GM18499 (cell line): ENCODE results near the gene ZNF658.
A peak's percentile ranks its signal among the peaks of the same experiment; 100 is the strongest.
"Not testable (repeated sequence)": the region's sequence is repeated elsewhere in the genome, so short reads cannot be mapped to it uniquely, and the experiment has no call there.

Source experiments
- ATAC-seq: cut with Tn5 transposase; IDR thresholded peaks from one replicate; pipeline ENCODE4 v1.9.1; 2021; ENCODE audit warnings: moderate number of reproducible peaks; ENCODE audit not compliant: insufficient read depth, unreplicated experiment

Gene ZNF658

DNA sequence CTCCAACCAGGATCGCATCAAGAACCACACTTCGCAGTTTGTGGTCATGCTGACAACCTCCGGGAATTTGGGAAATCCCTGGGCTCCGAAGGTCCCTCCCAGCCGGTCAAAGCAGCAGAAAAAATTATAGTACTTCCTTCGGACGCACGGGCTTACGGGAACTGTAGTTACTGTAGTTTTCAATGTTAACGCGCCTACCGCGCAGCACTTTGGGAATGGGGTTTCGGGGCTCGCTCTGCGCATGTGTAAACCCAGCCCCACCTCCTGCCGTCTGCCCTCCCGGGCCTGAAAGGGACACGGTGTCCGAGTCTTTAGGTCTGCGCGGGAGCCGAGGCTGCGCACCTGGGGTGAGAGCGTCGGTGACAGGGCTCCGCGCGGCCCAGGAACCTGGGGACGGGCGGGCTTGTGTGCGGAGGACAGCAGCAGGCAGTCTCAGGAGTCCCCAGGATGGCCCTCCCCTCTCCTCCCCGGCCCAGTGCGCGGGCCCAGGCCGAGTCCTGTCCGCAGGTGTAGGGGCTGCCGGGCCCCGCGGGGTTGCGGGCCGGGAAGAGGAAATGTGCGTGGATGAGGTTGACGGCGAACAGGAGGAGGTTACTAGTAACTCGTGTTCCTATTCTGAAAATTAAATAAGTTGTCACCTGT lies at the start of gene ZNF658:
Gene ZNF658 (plus strand): TSS at position 236 of the 642 bp plus-strand sequence. CDS start 2,837 bp downstream, outside the sequence.
- peak; percentile 91 for ATAC-seq

DNA sequence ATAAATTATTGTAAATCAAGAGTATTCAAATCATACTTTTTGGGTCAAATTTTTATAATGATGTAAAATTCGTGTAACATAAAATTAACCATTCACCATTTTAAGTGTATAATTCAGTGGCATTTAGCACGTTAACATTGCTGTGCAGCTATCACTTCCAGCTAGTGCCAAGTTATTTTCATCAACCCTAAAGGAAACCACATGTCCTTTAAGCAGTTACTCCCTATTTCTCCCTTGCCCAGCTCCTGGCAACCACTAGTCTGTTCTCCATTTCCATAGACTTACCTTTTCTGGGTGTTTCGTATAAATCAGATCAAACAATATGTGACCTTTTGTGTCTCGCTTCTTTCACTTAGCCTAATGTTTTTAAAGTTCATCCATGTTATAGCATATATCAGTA lies 38.8 kb upstream of the ZNF658 start:
- not testable (repeated sequence) for ATAC-seq

DNA sequence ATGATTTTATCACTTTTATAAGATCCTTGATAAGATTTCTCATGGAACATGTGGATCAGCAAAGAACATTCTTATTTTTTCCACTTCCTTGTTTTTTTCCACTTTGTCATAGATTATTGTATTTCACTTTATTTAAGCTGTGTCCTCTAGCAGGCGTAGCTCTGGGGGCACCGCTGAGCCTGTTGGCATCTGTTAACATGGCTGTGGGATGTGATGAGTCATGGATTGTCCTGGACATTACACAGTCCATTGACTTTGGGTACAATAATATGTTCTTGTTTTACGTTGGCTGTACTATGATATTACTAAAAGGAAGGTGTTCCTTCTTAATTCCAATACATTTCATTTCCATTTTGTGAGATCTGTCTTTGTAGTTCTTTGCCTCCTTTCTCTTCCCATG lies 31.9 kb upstream of the ZNF658 start:
- not testable (repeated sequence) for ATAC-seq

GRCh38 chr9:66880605-66881004 lies 19.9 kb upstream of the ZNF658 start:
- ATAC-seq = not testable (repeated sequence)

DNA sequence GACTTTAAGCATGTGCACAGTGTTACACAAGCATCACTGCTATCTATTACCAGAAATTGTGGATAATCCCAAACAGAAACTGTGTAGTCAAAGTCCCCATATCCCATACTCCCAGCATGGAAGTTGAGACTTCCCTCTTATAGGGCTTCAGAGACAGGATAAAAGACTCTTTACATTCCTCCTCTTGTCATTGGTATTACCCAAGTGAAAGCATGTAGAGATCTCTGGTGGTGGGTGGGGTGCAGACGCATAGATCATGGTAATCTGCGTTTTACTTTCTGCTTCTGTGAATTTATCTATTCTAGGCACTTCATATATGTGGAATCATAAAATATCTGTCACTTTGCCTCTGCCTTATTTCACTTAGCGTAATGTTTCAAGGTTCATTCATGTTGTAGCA lies 18.7 kb upstream of the ZNF658 start:
- ATAC-seq = not testable (repeated sequence)

GRCh38 chr9:66890334-66890733 lies 10.2 kb upstream of the ZNF658 start:
- not testable (repeated sequence) for ATAC-seq

DNA sequence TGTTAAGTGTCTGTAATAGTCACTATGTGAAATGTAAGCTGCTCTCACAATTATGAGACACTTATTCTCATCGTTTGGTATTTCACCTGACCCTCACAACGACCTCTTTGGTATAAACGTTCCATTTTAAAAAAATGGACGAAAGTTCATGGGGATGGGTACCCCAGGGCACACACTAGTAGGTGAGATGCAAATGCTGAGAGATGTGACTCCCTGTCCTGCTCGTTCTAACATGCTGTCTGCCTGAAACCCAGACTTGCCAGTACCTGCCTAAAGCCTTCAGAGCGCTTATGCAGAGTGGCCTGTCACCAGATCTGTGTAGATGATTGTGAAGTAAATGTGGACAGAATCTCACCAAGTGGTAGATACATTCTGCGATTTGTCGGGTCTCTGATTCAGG lies 616 bp downstream of the ZNF658 start:
- ATAC-seq = peak; percentile 12

DNA sequence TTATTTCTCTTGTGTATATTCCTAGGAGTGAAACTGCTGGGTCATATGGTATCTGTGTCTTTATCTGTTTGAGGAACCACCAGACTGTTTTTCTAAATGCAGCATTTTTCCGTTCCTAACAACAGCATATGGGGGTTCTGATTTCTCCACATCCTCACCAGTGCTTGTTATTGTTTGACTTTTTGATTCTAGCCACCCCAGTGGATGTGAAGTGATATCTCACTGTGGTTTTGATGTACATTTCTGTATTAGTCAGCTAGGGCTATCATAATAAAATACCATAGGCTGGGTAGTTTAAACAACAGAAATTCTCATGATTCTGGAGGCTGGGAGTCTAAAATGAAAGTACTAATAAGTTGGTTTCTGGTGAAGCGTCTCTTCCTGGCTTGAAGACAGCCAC lies 9.0 kb downstream of the ZNF658 start:
- ATAC-seq = not testable (repeated sequence)

GRCh38 chr9:66920072-66920471 lies 19.5 kb downstream of the ZNF658 start:
- not testable (repeated sequence) for ATAC-seq

DNA sequence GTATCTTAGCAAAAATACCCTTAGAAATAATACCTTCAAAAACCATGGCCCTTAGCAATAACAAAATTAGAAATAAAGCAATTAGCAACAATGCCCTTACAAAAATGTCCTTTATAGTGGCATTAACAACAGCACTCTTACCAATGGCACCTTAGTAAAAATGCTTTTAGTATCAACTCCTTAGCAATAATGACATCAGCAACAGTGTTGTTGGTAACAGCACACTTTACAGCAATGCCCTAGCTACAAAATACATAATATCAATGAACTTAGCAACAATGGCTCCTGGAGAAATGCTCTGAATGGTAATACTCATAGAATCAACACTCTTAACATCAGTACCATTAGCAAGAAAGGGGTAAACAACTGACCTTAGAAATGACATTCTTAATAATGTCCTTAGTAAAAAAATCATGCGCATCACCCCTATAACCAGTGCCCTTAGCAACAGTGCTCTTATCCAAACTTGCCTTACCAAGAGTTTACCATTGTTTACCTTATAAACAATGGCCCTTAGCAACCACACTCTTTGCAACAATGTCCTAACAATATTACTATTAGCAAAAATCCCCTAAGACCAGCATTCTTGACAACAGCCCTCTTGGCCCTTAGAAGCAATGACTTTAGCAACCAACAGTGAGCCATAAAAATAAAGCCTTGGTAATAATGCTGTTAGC lies 35.8 kb downstream of the ZNF658 start:
- not testable (repeated sequence) for ATAC-seq

GRCh38 chr9:66937662-66938061 lies 37.1 kb downstream of the ZNF658 start:
- not testable (repeated sequence) for ATAC-seq

GRCh38 chr9:66938322-66938721 lies 37.8 kb downstream of the ZNF658 start:
- ATAC-seq = not testable (repeated sequence)

- ATAC-seq = not testable (repeated sequence)
These were observed 39.6 kb downstream of the ZNF658 start for GRCh38 chr9:66939878-66940830.

DNA sequence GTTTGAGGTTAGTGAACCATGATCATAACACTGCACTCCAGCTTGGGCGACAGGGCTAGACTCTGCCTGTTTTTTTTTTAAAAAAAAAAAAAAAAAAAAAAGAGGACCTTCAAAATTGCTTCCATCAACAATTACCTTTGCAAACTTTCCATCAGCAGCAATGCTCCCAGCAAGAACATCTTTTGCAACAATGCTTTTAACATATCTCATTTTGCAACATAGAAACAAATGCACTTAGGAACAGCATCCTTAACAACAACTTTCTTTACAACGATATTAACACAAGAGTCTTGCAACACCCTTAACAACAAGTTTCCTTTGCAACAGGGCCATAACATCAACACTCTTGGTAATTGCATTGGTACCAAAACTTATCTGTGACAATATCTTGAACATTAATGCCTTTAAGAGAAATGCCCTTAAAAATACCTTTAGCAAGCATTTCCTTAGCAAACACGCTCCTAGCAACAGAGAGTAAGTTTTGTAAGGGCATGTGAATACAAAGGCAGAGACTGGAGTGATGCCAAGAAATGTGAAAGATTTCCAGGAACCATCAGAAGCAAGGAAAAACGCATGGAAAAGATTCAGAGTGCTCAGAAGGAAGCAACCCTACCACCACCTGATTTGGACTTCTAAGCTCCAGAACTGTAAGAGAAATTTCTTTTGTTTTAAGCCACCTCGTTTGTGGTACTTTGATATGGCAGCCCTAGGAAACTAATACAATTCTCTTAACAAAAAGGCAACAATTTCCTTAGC lies 42.1 kb downstream of the ZNF658 start:
- not testable (repeated sequence) for ATAC-seq

DNA sequence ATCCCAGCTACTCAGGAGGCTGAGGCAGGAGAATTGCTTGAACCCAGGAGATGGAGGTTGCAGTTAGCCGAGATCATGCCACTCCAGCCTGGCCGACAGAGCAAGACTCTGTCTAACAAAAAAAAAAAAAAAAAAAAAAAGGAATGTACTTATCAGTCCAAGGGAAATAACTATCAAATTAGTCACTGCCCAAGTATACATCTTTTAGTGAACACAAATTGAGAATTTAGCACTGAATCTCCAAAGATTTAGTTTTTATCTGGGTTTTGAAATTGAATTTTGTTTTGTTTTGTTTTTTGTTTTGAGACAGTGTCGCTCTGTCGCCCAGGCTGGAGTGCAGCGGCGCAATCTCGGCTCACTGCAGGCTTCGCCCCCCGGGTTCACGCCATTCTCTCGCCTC lies 52.1 kb downstream of the ZNF658 start:
- not testable (repeated sequence) for ATAC-seq
